GM19324 (cell line): ENCODE data around the gene SERINC3.
A peak's percentile ranks its signal among the peaks of the same experiment; 100 is the strongest.
"Not testable (repeated sequence)": the region's sequence is repeated elsewhere in the genome, so short reads cannot be mapped to it uniquely, and the experiment has no call there.

Source experiments
- ATAC-seq: cut with Tn5 transposase; IDR thresholded peaks from one replicate; pipeline ENCODE4 v1.9.1; 2021; ENCODE audit warnings: mild to moderate bottlenecking, moderate library complexity; ENCODE audit not compliant: unreplicated experiment, low FRiP score

Gene SERINC3

GRCh38 chr20:44521484-44522481 is at the start of gene SERINC3:
TSS of gene SERINC3 (minus strand) at chr20:44522070. CDS start at chr20:44521951, 119 bp downstream.
- peak; percentile 85 for ATAC-seq

- ATAC-seq, result no peak
Observed at GRCh38 chr20:44571362-44571988, 49.6 kb upstream of the SERINC3 start.

- ATAC-seq, result no peak
Observed at GRCh38 chr20:44570367-44570766, 48.5 kb upstream of the SERINC3 start.

GRCh38 chr20:44566811-44567210 is 44.9 kb upstream of the SERINC3 start:
- ATAC-seq, result no peak

GRCh38 chr20:44566018-44566417 is 44.1 kb upstream of the SERINC3 start:
- ATAC-seq, result no peak

- ATAC-seq, result no peak
Observed at GRCh38 chr20:44561876-44562275, 40.0 kb upstream of the SERINC3 start.

GRCh38 chr20:44560818-44561217 is 38.9 kb upstream of the SERINC3 start:
- ATAC-seq, result not testable (repeated sequence)

GRCh38 chr20:44560229-44560628 is 38.4 kb upstream of the SERINC3 start:
- ATAC-seq, result no peak

- no peak for ATAC-seq
Observed at GRCh38 chr20:44559302-44559701, 37.4 kb upstream of the SERINC3 start.

- ATAC-seq, result no peak
Observed at GRCh38 chr20:44552950-44553908, 31.4 kb upstream of the SERINC3 start.

GRCh38 chr20:44552568-44552949 is 30.7 kb upstream of the SERINC3 start:
- no peak for ATAC-seq

- ATAC-seq, result no peak
Observed at GRCh38 chr20:44552050-44552449, 30.2 kb upstream of the SERINC3 start.

GRCh38 chr20:44549123-44549522 is 27.3 kb upstream of the SERINC3 start:
- no peak for ATAC-seq

- ATAC-seq, result no peak
Observed at GRCh38 chr20:44547419-44547818, 25.5 kb upstream of the SERINC3 start.

- no peak for ATAC-seq
Observed at GRCh38 chr20:44544263-44544662, 22.4 kb upstream of the SERINC3 start.

- no peak for ATAC-seq
Observed at GRCh38 chr20:44543358-44543757, 21.5 kb upstream of the SERINC3 start.

GRCh38 chr20:44542890-44543289 is 21.0 kb upstream of the SERINC3 start:
- ATAC-seq, result no peak

- ATAC-seq, result no peak
Observed at GRCh38 chr20:44541992-44542391, 20.1 kb upstream of the SERINC3 start.

GRCh38 chr20:44540834-44541233 is 19.0 kb upstream of the SERINC3 start:
- no peak for ATAC-seq

- no peak for ATAC-seq
Observed at GRCh38 chr20:44537993-44538392, 16.1 kb upstream of the SERINC3 start.
